Testis (tissue), 2 donors: ENCODE results near the gene MACROD2.

Source experiments
- CTCF ChIP-seq, 3 experiments: fragments of 450-650 bp in 2 of 3; fragments of 200-600 bp in 1 of 3; sonication (generic) in 1 of 3; IDR thresholded peaks; one replicate each; pipeline ENCODE4 v1.5.1; 2016 to 2019; ENCODE audit warnings: antibody characterized with exemption in 3 of 3, mild to moderate bottlenecking in 2 of 3, moderate library complexity in 1 of 3
- POLR2A ChIP-seq: fragments of 450-650 bp; IDR thresholded peaks from one replicate; pipeline ENCODE4 v1.6.1; 2017; ENCODE audit warnings: antibody characterized with exemption, mild to moderate bottlenecking, moderate library complexity

DNA sequence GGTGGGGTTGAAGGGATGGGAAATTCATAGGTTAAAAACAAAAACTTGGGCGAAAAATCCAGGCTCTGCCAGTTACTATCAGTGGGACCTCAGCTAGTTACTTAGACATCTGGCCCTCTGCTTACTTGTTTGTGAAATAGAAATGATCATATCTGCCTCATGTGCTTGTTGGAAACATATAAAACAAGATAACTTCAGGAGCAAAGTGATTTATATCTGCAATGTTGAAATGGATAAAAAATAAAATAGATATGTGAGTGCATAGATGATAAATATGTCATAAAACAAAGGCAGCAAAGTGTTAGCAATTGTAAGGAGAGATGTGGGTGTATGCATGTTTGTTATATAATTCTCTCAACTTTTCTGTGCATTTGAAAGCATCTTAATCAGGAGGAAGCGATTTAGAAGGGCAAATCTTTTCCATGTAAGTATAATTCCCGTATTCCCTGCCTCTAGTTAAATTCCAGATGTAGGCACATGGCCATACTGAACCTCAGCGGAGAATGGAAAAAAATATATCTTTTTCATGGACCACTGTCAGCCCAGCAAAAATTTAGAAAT is 921.1 kb downstream of the MACROD2 start:
- TF ChIP-seq CTCF (IDR thresholded peaks at IDR 0.05) (no peak), POLR2A (no peak)
